Loucy (cell line): ENCODE measurements around the gene RNF103.

ENCODE experiments used
- H2AFZ ChIP-seq: fragments of 200-600 bp; sonication (generic); 2 replicates; pipeline ENCODE4 v1.6.0; 2016; ENCODE audit warnings: antibody characterized with exemption, mild to moderate bottlenecking, low read length, moderate library complexity
- H3F3A ChIP-seq: fragments of 200-600 bp; 2 replicates; pipeline ENCODE4 v1.6.0; 2016; ENCODE audit warnings: antibody characterized with exemption, low read depth, mild to moderate bottlenecking
- H3K27me3 ChIP-seq: fragments of 200-600 bp; sonication (generic); 2 replicates; pipeline ENCODE4 v1.6.1; 2014; ENCODE audit warnings: low read length, mild to moderate bottlenecking; ENCODE audit not compliant: insufficient read depth, poor library complexity, severe bottlenecking
- H3K36me3 ChIP-seq: fragments of 200-600 bp; sonication (generic); 2 replicates; pipeline ENCODE4 v1.6.1; 2016; ENCODE audit warnings: low read length; ENCODE audit not compliant: insufficient read depth
- H3K4me1 ChIP-seq: fragments of 200-600 bp; sonication (generic); 2 replicates; pipeline ENCODE4 v1.5.1; 2014; ENCODE audit warnings: low read length, mild to moderate bottlenecking; ENCODE audit not compliant: insufficient read depth, poor library complexity, severe bottlenecking
- H3K4me2 ChIP-seq: fragments of 200-600 bp; sonication (generic); 2 replicates; pipeline ENCODE4 v1.6.0; 2014; ENCODE audit warnings: antibody characterized with exemption, low read length, low read depth, mild to moderate bottlenecking; ENCODE audit not compliant: poor library complexity, severe bottlenecking
- H3K4me3 ChIP-seq: fragments of 200-600 bp; sonication (generic); 2 replicates; pipeline ENCODE4 v1.5.1; 2014; ENCODE audit warnings: low read length, mild to moderate bottlenecking, mixed read lengths; ENCODE audit not compliant: poor library complexity, severe bottlenecking
- H3K79me2 ChIP-seq: fragments of 200-600 bp; sonication (generic); 2 replicates; pipeline ENCODE4 v1.6.1; 2014; ENCODE audit warnings: low read length; ENCODE audit not compliant: insufficient read depth
- H3K9ac ChIP-seq: fragments of 200-600 bp; sonication (generic); 2 replicates; pipeline ENCODE4 v1.6.0; 2014; ENCODE audit warnings: mild to moderate bottlenecking, low read depth, low read length, moderate library complexity; ENCODE audit not compliant: poor library complexity, severe bottlenecking
- H3K9me2 ChIP-seq: fragments of 200-600 bp; sonication (generic); replicated peaks from 2 replicates; pipeline ENCODE4 v1.6.1; 2016; ENCODE audit warnings: low read depth, low read length, mixed read lengths
- H3K9me3 ChIP-seq: fragments of 200-600 bp; sonication (generic); 2 replicates; pipeline ENCODE4 v1.6.1; 2014; ENCODE audit warnings: mild to moderate bottlenecking, antibody characterized with exemption, low read length, low read depth; ENCODE audit not compliant: insufficient read depth
- H4K20me1 ChIP-seq: fragments of 200-600 bp; sonication (generic); 2 replicates; pipeline ENCODE4 v1.6.0; 2014; ENCODE audit warnings: antibody characterized with exemption, low read length, mild to moderate bottlenecking; ENCODE audit not compliant: insufficient read depth, poor library complexity, severe bottlenecking
- CTCF ChIP-seq: fragments of 200-600 bp; sonication (generic); conservative IDR thresholded peaks from 2 replicates; pipeline ENCODE4 v1.5.1; 2014; ENCODE audit warnings: mild to moderate bottlenecking, antibody characterized with exemption, low read length
- EZH2phosphoT487 ChIP-seq: fragments of 200-600 bp; IDR thresholded peaks from 2 replicates; pipeline ENCODE4 v1.6.1; 2018; ENCODE audit warnings: antibody characterized with exemption, mild to moderate bottlenecking, moderate library complexity, borderline replicate concordance

The RNF103 gene

GRCh38 chr2:86623043-86623493 lies 597 bp downstream of the RNF103 start:
- peak overlapping the region; percentile 91 for H3K9ac ChIP-seq
- H3K27me3 ChIP-seq, result no peaks in the 10 kb centered on the region
- TF ChIP-seq EZH2phosphoT487 (no peak), CTCF (no peak)
- H3K4me3 ChIP-seq, result peak overlapping the region; percentile 97
- H3K9me3 ChIP-seq, result no peaks in the 10 kb centered on the region
- no peaks in the 10 kb centered on the region for H3K9me2 ChIP-seq
- H2AFZ ChIP-seq, result peak overlapping the region; percentile 84
- H3F3A ChIP-seq, result no peaks in the 10 kb centered on the region
- peak overlapping the region; percentile 95 for H3K4me2 ChIP-seq
- H3K79me2 ChIP-seq, result peaks cover 48% of the 10 kb centered on the region
- H4K20me1 ChIP-seq, result peaks cover 44% of the 10 kb centered on the region
- H3K4me1 ChIP-seq, result peaks cover 41% of the 10 kb centered on the region
- no peaks in the 10 kb centered on the region for H3K36me3 ChIP-seq

GRCh38 chr2:86622519-86623042 lies 1.1 kb downstream of the RNF103 start:
- no peaks in the 10 kb centered on the region for H3K9me2 ChIP-seq
- no peak for TF ChIP-seq CTCF
- no peak for TF ChIP-seq EZH2phosphoT487
- no peaks in the 10 kb centered on the region for H3K9me3 ChIP-seq
- peak overlapping the region; percentile 95 for H3K4me2 ChIP-seq
- H3K36me3 ChIP-seq, result no peaks in the 10 kb centered on the region
- H3K4me1 ChIP-seq, result peaks cover 46% of the 10 kb centered on the region
- peaks cover 49% of the 10 kb centered on the region for H4K20me1 ChIP-seq
- peaks cover 52% of the 10 kb centered on the region for H3K79me2 ChIP-seq
- no peaks in the 10 kb centered on the region for H3K27me3 ChIP-seq
- no peaks in the 10 kb centered on the region for H3F3A ChIP-seq
- peak overlapping the region; percentile 91 for H3K9ac ChIP-seq
- H2AFZ ChIP-seq, result peak overlapping the region; percentile 84
- peak overlapping the region; percentile 97 for H3K4me3 ChIP-seq

- Histone ChIP-seq H2AFZ (no peak overlapping the region), H3F3A (no peaks in the 10 kb centered on the region), H3K4me3 (peak overlapping the region; percentile 97), H4K20me1 (peaks cover 54% of the 10 kb centered on the region), H3K36me3 (no peaks in the 10 kb centered on the region), H3K27me3 (no peaks in the 10 kb centered on the region), H3K9me3 (no peaks in the 10 kb centered on the region), H3K79me2 (peaks cover 60% of the 10 kb centered on the region), H3K9ac (peak overlapping the region; percentile 91), H3K4me1 (peaks cover 55% of the 10 kb centered on the region), H3K4me2 (peak overlapping the region; percentile 95), H3K9me2 (no peaks in the 10 kb centered on the region)
- no peak for TF ChIP-seq EZH2phosphoT487
- peak; percentile 26 for TF ChIP-seq CTCF
These were observed 2.3 kb downstream of the RNF103 start for GRCh38 chr2:86621280-86621943.
